Fibroblast of lung (primary cell): ENCODE data around the gene TRIP12.

Experiments
- EZH2 ChIP-seq: IDR thresholded peaks from 2 replicates; pipeline ENCODE4 v1.5.1; 2012; ENCODE audit warnings: low read length, control low read depth, mild to moderate bottlenecking; ENCODE audit errors: missing control alignments
- TF ChIP-seq, protein P1 (sequence below), 2 donors: IDR thresholded peaks in 1 of 2; conservative IDR thresholded peaks in 1 of 2; 1 replicate in 1 of 2; 2 replicates in 1 of 2; pipeline ENCODE4 v1.5.1; 2011 to 2012; ENCODE audit warnings: low read length in 2 of 2, control low read depth in 1 of 2, inconsistent platforms in 1 of 2, low read depth in 1 of 2, mild to moderate bottlenecking in 1 of 2

DNA sequence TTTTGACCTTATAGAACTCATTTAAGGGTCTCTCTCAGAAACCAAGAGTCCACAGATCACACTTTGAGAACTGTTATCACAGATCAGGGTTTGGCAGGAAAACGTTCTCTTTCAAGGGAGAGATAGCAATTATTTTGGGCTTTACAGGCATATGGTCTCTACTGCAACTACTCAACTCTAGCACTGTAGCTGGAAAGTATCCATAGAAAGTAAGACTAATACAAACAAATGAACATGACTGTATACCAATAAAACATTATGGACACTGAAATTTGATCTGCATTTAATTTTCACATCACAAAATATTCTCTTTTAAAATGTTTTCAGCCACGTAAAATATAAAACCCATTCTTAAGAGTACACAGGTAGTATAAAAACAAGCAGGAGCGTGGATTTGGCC, 100.5 kb downstream of the TRIP12 start:
- TF ChIP-seq, protein P1, sequence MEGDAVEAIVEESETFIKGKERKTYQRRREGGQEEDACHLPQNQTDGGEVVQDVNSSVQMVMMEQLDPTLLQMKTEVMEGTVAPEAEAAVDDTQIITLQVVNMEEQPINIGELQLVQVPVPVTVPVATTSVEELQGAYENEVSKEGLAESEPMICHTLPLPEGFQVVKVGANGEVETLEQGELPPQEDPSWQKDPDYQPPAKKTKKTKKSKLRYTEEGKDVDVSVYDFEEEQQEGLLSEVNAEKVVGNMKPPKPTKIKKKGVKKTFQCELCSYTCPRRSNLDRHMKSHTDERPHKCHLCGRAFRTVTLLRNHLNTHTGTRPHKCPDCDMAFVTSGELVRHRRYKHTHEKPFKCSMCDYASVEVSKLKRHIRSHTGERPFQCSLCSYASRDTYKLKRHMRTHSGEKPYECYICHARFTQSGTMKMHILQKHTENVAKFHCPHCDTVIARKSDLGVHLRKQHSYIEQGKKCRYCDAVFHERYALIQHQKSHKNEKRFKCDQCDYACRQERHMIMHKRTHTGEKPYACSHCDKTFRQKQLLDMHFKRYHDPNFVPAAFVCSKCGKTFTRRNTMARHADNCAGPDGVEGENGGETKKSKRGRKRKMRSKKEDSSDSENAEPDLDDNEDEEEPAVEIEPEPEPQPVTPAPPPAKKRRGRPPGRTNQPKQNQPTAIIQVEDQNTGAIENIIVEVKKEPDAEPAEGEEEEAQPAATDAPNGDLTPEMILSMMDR (conservative IDR thresholded peaks at IDR 0.05 in 1 of 2, IDR thresholded peaks at IDR 0.05 in 1 of 2; ENCODE audit: low read depth in 1 of 2, low read length in 2 of 2), result no peak
- no peak for TF ChIP-seq EZH2
